GM18907 (cell line): Measurements from ENCODE around the gene CDHR5.

Experiments used
- ATAC-seq: cut with Tn5 transposase; IDR thresholded peaks from one replicate; pipeline ENCODE4 v1.9.1; 2021; ENCODE audit warnings: mild to moderate bottlenecking, moderate library complexity; ENCODE audit not compliant: unreplicated experiment

The CDHR5 gene

DNA sequence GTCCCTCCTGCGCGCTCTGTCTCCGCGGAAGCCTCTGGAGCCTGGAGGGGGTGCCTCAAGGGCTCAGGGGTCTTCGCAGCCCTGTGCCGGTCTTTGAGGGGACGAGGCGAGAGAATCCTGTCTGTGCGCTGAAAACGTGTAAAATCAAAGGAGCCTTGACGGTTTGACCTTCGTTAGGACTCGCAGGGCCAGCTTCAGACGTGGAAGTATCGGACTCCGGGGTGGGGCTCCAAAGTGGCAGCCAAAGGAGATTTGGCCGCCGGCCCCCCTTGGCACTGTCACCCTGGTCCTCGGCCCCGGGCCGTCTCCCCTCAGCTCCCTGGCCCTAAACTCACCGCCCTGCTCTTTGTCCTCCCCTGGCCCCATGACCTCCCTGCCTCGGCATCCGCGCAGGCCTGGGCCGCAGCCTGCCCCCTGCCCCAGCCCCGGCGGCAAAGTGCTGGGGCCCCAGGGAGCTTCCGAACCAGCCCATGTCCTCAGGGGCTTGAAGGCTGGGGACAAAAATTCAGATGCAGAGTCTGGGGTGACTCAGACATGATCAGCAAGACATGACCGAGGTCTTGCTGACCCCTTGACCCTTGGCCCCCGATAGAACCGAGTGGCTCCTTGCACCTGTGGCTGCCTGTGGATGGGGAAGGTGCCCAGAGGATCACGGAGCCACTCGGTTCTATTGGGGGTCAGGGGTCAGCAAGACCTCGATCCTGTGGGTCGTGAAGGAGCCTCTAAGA lies 55.4 kb downstream of the CDHR5 start:
- no peak for ATAC-seq

DNA sequence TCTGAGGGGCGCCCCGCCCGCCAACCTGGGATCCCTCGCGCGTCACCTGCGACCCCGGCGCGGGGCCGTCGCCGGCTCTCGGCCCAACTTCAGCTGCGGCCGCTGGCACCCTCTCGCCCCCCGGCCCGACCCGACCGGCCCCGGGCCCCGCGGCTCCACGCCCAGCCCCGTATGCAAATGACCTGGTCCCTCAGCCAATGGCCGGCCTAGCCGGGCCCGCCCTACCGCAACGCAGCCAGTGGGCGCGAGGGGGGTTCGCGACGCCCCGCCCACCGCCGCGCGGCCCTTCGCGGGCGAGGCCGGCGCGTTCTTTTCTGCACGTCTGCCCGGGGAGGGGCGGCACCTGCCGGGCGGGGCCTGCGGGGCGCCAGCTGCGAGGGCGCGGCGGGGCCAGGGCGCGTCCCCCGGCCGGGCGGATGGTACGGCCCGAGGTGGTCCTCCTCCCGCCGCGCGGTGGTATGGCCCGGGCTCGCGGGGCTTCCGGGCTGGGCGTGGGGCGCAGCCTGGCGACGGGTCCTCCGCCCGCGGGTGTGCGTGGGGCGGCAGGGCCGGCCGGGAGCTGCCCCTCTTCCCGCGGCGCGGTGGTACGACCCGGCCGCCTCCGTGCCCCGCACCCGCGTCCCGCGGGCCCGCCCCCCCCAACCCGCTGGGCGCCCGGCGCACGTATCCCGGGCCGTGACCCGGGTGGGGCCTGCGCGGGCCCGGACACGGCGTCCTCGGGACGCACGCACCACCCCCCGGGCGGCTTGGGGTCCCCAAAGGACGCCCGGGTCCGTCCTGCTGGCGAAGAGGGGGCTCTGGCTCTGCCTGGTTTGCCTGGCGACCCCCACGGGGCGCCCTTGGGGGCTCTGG lies 56.2 kb downstream of the CDHR5 start:
- ATAC-seq, result peak; percentile 82

DNA sequence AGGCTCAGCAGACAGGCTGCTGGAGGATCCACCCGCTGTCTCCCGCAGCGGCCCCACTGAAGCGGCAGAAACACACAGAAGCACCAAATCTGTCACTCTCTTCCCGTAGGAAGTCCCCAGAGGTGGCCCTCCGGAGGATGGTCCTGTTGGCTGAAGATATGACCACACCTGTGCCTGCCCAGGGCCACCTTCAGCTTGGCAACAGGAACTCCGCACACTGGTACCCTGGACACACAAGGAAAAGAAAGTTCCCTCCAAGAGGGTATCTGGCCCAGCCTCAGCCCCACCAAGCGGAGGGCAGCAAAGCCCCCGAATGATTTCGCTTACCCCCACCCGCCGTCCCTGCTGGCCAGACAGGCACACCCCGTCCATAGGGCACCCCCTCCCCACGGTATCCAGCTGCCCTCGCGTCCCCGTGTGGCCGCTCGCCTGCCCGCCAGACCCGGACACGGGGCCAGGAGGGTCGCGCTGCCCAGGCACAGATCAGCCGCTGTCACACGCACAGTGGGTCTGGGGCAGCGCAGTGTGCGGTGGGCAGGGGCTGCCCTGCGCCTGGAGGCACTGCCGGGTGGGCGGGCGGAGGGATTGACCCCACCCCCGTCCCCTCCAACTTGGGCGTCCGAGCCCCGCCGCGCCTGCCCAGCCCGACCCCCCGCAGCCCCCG lies 57.0 kb downstream of the CDHR5 start:
- peak; percentile 3 for ATAC-seq

DNA sequence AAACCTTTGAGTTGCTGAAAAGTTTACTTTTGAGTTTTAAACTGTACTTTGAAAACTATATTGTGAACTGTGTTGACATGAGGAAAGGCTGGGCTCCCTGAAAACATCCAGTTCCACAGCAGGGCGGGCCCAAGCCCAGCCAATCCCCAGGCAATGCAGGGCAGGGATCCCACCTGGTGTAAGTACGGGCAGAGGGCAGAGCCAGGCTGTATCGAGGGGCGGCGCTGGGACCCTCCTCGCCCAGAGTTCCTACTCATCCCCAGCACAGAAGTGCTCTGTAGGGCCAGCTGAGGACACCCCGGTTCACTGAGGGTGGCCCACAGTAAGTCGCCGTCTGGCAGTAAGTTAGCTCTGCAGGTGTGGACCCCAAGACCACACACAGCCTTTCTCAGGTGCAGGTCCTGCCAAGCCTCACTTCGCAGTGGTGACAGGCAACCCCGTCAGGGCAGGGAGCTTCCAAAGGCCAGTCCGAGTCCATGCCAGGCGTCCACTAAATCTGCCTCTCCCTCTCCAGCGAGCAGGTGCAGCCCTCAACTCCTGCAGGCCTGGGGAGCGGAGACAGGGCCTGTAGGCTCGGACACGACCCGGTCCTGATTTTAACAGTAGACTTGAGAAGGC lies 57.6 kb downstream of the CDHR5 start:
- ATAC-seq, result no peak
